GM21423 (cell line): ENCODE measurements around the gene PORCN.
"Not testable (repeated sequence)": the region's sequence is repeated elsewhere in the genome, so short reads cannot be mapped to it uniquely, and the experiment has no call there.

ENCODE experiments used
- ATAC-seq: cut with Tn5 transposase; IDR thresholded peaks from one replicate; pipeline ENCODE4 v1.9.1; 2021; ENCODE audit warnings: mild to moderate bottlenecking, moderate library complexity; ENCODE audit not compliant: unreplicated experiment

PORCN gene

DNA sequence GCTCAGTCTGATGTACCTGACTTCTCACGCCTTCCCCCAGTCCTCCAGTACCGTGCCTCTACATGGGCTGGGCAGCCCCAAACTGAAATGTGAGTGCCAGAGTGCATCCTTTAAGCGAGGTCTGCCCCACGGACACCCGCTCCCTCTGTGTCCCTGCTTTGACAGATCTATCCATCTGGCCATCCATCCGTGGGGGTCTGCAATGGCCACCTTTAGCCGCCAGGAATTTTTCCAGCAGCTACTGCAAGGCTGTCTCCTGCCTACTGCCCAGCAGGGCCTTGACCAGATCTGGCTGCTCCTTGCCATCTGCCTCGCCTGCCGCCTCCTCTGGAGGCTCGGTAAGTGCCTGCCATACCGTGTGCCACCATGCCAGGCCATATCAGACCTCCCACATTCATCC, 827 bp downstream of the PORCN start:
- ATAC-seq, result no peak

DNA sequence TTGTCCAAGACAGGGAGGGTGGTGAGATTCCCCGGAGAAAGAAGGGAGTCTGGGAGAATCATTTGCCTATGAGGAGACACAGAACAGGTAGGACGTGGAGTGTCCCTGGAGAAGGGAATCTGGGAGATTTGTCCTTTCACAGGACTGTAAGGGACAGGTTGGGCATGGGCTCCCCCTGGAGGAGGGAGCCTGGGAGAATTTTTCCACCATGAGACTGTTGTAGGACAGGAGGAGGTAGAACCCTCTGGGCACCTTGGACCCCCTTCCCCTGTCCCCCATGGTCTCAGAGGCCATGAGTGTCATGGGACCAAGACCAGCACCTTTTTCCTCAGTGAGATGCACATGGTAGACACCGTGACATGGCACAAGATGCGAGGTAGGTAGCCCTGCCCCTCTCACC, 2.8 kb downstream of the PORCN start:
- ATAC-seq, result no peak

DNA sequence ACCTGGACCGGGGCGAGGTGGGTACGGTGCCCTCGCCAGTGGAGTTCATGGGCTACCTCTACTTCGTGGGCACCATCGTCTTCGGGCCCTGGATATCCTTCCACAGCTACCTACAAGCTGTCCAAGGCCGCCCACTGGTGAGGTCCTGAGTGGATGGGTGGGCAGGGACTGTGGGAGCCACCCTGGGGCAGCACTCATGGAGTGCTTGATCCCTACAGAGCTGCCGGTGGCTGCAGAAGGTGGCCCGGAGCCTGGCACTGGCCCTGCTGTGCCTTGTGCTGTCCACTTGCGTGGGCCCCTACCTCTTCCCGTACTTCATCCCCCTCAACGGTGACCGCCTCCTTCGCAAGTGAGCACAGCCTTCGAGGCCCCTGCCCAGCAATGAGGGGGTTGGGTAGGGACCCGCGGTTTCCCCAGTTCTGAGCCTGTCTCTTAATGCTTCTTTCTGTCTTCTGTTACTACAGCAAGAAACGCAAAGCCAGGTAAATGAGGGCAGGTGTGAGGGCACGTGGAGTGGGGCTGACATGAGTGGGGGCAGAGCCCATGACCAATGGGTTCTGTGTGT, 3.7 kb downstream of the PORCN start:
- ATAC-seq, result no peak

DNA sequence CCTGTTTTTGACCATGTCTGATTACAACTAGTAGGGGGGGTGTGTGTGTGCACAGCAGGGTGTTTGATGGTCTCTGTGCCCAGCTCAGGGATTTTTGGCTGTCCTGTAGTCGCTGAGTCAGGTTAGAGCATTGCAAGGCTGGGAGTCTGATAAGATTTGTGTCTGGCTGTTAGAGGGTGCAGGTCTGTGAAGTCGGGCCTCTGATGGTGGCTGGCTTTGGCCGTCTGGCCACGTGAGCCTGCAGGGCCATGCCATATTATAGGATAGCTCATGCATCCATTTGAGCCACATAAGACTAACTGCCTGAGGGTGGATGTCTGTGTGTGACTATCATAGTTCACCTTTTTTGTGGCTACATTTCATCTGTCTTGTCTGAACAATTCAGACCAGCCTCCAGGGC, 4.9 kb downstream of the PORCN start:
- no peak for ATAC-seq

DNA sequence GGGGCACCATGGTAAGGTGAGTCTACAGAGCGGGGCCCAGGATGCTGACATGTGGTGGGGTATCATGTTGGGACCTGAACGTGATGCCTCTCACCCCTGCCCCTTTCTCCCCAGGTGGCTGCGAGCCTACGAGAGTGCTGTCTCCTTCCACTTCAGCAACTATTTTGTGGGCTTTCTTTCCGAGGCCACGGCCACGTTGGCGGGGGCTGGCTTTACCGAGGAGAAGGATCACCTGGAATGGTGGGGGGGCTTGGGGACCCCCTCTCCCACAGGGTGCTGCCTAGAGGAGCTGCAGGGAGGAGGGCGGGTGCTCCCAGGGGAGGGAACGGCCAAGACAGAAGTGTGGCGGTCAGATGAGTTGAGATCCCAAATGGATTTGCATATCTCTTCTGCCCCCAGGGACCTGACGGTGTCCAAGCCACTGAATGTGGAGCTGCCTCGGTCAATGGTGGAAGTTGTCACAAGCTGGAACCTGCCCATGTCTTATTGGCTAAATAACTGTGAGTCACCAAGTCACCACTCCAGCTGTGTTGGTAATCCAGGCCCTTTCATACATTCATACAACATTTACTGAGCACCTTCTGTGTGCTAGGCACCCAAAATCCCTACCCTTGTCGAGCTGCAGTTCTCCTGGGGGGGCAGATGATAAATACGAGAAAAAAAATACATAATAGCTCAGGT, 5.5 kb downstream of the PORCN start:
- ATAC-seq, result no peak

DNA sequence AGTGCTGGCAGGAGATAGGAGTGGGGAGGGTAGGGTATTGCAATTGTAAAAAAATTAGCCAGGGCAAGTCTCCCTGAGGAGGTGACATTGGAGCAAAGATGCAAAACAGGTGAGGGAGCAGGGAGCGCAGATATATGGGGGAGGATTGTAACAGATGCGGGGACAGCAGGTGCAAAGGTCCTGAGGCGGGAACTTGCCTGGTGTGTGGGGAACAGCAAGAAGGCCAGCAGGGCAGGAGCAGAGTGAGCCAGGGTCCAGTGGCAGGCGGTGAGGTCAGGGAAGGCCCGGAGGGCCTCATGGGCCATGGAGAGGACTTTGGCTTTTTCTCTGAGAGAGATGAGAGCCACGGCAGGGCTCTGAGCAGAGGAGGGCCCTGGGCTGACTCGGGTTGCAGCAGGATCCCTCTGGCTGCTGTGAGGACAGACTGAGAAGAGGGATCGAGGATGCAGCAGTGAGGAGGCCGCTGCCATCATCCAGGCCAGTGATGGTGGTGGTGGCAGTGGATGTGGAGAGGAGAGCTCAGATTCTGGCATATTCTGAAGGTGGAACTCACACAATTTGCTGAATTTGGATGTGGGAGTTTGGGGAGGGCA, 6.2 kb downstream of the PORCN start:
- ATAC-seq, result no peak

DNA sequence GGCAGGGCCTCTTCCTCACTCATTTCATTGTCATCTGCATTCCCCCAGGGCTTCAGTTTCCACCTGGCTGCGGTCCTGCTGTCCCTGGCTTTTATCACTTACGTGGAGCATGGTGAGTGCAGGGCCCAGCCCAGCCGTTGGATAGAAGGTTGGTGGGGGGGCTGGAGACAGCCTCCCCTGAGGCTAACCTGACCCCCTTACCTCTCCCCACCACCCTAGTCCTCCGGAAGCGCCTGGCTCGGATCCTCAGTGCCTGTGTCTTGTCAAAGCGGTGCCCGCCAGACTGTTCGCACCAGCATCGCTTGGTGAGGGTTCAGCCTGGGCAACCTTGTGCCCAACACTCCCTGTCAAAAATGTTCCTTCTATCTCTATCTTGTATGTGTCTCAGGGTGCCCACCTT, 7.0 kb downstream of the PORCN start:
- no peak for ATAC-seq

DNA sequence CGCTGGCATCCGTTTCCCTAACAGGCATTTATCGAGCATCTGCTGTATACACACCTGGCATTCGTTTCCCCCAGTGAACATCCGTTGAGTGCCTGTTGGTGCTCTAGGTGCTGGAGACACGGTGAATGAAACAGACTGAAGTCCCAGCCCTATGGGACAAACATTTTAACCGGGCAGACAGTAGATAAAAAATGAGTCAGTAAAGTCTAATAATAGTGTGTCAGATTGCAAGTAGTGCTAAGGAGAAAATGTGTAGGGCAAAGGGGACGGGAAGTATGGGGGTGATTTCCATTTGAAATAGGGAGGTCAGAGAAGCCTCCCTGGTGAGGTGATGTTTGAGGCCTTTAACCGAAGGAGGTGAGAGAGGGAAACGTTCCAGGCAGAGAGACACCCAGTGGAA, 7.5 kb downstream of the PORCN start:
- ATAC-seq, result no peak

DNA sequence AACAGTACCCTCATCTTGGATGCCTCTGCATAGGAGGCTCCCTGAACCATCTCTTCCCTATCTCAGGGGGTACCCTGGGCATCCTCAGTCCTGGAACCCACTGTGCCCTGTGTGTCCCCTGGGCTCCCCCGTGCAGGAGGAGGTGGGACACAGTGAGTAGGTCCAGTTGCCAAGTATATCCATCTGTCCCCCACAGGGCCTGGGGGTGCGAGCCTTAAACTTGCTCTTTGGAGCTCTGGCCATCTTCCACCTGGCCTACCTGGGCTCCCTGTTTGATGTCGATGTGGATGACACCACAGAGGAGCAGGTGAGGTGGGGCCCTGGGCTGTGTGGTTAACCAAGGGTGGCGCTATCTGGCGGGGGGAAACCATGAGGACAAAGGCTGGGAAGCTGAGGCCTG, 8.2 kb downstream of the PORCN start:
- ATAC-seq, result no peak

DNA sequence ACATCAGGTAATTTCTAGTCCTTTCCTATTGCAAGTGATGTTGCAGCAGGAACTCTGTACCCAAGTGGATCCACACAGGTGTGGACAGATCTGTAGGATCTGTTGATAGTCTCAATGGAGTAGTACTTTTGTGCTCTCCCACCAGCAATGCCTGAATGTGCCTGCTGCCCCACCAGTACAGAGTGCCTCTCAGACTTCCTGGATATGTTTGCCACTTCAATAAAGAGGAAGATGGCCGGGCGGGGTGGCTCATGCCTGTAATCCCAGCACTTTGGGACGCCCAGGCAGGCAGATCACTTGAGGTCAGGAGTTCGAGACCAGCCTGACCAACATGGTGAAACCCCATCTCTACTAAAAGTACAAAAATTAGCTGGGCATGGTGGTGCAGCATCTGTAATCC, 10.7 kb downstream of the PORCN start:
- not testable (repeated sequence) for ATAC-seq

DNA sequence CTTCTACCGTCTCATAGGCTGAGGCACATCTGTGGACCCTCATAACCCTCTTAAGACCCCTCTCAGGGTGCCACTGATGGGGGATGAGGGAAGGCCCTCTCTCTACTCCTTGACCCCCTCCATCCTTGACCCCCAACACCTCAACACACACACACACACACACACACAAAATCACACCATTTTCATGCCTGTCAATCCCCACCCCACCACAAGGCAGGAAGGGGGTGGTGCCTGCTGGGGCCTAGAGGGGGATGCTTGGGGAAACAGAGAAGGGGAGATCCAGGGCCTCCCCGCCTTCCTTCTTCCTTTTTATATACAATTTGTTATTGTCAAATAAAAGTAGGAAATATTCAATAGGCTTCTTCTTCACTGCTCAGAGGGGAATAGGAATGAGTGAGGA, 11.7 kb downstream of the PORCN start:
- no peak for ATAC-seq

DNA sequence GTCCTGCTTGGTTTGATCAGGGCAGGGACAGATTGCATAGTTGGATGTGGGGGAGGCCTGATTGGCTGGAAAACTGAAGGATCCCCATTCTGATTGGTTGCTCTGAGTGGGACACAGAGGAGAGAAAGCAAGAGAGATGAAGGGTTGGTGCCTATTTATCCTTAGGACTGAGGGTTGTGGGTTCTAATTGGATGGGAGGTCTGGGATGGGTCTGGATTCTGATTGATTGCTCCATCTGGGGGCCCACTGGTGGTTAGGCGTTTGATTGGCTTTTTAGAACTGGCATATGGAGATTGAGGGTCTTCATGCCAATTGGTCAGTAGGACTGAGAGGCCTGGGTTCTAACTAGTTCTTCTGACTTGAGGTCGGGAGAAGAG, 12.2 kb downstream of the PORCN start:
- no peak for ATAC-seq

DNA sequence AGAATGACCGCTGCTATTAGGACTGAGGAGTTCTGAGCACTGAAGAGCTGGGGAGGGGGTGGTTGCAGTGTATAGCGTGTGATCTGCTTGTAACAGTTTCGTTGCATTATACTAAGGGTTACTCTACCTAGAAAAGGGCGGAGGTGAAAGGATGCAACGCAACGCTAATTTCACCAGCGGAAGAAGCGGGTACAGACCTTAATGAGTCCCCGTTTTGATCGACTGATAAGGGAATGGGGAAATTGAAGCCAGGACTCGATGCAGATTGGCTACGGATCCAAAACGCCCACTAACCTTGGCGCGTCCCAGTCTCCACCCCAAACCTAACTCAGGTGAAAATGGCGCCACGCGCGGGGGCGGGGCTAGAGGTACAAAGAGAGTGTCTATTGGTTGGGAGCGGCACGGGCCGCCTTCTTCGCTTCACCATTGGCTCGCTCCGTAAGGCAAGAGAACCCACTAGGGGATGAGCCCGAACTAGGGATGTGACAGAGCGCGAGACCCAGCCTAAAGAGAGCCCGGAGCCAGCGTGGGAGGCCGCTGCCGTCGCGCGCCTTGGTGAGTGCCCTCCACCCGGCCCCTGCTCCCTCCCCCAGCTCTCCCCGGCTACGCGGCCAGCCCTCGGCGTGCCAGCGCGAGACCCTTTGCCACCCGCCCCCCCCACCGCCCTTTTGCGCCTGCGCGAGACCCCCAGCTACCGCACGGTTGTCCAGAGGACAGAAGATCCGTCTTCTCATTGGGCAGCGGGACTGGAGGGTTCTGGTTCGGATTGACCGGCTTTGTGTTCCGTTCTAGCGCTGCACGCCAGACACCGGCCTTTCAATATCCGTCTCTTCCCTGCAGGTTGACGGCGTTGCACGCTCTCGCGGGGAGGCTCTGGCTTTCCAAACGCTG, 12.8 kb downstream of the PORCN start, which contains the start of gene EBP:
Gene EBP, plus strand, starts transcription at position 456 of the 891 bp plus-strand sequence. CDS start 1,964 bp downstream, outside the sequence.
- ATAC-seq, result peak; percentile 90

DNA sequence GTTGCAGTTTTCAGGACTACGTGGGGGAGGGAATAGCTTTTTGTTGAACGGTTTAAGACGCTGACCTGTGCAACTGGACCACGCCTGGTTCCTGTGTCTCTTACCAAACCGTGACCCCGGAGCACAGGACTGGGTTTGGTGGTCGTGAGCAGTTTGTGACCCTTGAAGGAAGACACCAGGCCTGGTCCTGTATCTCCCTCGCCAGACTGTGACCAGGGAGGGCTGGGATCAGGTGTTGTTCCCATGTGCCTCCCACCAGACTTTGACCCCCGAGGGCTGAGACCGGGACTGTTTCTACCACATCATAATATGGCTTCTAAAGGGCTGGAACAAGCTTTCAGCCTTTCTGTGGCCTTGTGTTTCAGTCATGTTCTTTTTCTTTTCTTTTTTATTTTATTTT, 13.5 kb downstream of the PORCN start:
- no peak for ATAC-seq

DNA sequence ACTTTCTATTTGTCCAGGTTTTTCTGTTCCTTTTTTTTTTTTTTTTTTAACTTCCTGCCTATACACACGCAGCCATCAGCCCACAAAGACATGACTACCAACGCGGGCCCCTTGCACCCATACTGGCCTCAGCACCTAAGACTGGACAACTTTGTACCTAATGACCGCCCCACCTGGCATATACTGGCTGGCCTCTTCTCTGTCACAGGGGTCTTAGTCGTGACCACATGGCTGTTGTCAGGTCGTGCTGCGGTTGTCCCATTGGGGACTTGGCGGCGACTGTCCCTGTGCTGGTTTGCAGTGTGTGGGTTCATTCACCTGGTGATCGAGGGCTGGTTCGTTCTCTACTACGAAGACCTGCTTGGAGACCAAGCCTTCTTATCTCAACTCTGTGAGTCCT, 14.9 kb downstream of the PORCN start:
- ATAC-seq, result no peak

DNA sequence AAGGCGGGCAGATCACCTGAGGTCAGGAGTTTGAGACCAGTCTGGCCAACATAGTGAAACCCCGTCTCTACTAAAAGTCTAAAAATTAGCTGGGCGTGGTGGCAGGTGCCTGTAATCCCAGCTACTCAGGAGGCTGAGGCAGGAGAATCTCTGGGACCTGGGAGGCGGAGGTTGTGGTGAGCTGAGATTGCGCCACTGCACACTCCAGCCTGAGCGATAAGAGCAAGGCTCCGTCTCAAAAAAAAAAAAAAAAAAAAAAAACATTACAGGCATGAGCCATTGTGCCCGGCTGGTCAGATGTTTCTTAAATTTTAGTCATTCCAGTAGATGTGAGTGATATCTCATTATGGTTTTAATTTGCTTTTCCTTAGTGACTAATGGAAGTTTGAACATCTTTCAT, 17.1 kb downstream of the PORCN start:
- ATAC-seq, result not testable (repeated sequence)

DNA sequence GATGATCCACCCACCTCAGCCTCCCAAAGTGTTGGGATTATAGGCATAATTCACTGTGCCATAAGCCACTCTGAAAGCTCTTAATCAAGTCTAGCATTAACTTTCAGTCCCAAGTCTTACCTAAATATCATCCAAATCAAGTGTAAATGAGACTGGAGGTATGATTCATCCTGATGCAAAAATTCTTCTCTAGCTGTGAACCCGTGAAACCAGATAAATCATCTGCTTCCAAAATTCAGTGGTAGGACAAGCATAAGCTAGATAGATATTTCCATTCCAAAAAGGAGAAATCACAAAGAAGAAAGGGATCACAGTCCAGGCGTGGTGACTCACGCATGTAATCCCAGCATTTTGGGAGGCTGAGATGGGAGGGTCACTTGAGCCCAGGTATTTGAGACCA, 21.9 kb downstream of the PORCN start:
- no peak for ATAC-seq

DNA sequence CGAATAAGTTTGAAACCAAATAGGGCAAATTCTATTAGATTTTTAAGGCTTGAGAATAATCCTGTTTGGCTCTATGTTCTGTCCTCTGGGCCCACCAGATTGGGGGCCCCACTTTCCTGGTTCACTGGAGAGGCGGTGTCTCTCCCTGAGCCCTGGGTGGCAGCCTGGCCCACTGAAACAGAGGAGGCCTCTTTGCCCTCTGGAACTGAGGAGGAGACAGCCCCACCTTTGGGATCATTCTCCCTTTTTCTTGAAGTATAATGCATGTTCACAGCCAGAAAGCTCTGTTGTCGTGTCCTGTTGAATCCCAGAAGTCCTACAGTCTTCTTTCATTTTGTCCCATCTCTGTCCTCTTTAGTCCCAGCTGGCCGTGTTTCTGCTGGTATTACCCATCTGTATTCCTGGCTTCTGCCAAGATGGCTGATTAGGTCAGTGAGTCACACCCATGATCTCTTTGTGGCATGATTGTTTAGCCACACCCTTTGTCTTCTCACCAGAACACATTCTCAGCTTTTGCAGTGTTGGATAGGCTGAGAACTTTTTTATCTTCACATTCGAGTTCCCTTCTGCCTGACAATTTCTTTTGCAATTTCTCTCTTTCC, 22.7 kb downstream of the PORCN start:
- no peak for ATAC-seq

DNA sequence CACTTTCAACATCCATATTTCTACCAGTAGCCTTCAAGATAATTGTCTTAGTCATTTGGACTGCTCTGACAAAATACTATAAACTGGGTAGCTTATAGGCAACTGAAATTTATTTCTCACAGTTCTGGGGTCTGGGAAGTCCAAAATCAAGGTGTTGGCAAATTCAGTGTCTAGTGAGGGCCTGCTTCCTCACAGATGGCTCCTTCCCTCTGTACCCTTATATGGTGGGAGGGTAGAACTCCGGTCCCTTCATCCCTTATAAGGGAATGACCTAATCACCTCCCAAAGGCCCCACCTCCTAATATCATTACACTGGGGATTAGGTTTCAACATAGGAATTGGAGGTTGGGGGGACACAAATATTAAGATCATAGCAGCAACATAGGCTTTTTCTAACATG, 23.4 kb downstream of the PORCN start:
- ATAC-seq, result no peak

DNA sequence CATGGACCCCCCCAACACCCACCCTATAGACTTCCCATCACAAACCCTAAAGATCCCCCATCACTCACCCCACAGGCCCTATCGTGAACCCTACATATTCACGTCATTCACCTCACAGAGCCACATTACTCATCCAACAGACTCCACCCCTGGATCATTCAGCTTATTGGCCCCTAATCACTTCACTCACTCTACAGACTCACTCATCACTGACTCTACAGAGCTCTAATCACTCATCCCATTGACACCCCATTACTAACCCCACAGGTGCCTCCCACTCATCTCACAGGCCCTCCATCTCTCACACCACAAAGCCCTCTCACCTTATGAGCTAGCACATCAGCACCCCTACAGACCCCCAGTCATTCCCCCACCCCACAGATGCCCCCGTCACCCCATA, 24.4 kb downstream of the PORCN start:
- ATAC-seq, result no peak

DNA sequence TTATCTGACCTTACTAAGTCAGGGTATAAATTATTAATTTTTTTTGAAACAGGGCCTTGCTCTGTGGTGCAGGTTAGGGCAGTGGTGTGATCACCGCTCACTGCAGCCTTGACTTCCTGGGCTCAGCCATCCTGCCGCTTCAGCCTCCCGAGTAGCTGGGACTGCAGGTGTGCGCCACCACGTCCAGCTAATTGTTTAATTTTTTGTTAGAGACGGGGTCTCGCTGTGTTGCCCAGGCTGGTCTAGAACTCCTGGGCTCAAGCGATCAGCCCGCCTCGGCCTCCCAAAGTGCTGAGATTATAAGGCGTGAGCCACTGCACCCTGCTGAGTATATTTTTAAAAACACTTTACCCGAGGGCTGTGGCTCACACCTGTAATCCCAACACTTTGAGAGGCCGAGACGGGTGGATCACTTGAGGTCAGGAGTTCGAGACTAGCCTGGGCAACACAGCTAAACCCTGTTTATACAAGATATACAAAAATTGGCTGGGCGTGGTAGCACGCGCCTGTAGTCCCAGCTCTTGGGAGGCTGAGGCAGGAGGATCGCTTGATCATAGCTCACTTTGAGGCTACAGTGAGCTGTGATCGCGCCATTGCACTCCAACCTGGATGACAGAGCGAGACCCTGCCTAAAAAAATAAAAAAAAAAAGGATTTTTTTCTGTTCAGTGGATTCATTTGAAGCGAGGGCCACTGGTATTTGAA, 30.0 kb downstream of the PORCN start:
- ATAC-seq, result no peak
